Nephron progenitor cell (in vitro differentiated cells): Measurements from ENCODE around the gene ARHGAP23.

ENCODE experiments used
- DNase-seq: peaks from one replicate; pipeline ENCODE4 v3.0.0; 2021
- H3K27ac Mint-ChIP-seq: 2 replicates; pipeline ENCODE4 v1.8.0; 2021; ENCODE audit warnings: mild to moderate bottlenecking, moderate library complexity, mixed read lengths
- H3K27me3 Mint-ChIP-seq: 2 replicates; pipeline ENCODE4 v1.8.0; 2021; ENCODE audit warnings: mild to moderate bottlenecking, low read depth, mixed read lengths; ENCODE audit not compliant: poor library complexity
- H3K36me3 Mint-ChIP-seq: 2 replicates; pipeline ENCODE4 v1.8.0; 2021; ENCODE audit warnings: low read depth, mixed read lengths
- H3K4me1 Mint-ChIP-seq: 2 replicates; pipeline ENCODE4 v1.8.0; 2021; ENCODE audit warnings: mixed read lengths
- H3K4me3 Mint-ChIP-seq: 2 replicates; pipeline ENCODE4 v1.8.0; 2021; ENCODE audit warnings: mild to moderate bottlenecking, moderate library complexity, mixed read lengths
- H3K9me3 Mint-ChIP-seq: 2 replicates; pipeline ENCODE4 v1.8.0; 2021; ENCODE audit warnings: mild to moderate bottlenecking, moderate library complexity, mixed read lengths
- TF ChIP-seq, protein P1 (sequence below): fragments of 200-600 bp; sonication (generic); IDR thresholded peaks from 2 replicates; pipeline ENCODE4 v1.5.0; 2021; ENCODE audit warnings: antibody characterized with exemption

The ARHGAP23 gene

DNA sequence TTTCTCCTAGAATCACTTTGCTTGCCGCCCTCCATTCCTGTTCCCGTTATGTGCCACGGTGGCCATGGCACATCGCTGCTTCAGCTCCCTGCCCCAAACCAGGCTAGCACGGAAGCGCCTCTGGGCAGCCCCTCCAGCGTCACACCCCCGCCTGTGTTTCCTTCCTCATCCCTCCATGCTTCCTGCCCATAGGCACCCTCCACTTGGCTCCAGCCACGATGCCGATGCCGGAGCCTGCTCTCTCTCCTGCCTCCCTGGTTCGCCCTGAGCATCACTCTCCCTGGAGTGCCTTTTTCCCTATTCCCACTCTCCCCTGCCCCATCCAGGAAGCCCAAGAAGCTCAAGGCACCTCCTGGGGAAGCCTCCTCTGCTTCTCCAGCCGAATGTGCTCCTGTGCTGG is 3.2 kb upstream of the ARHGAP23 start:
- Mint-ChIP-seq H3K9me3 (no peaks in the 10 kb centered on the region), H3K36me3 (no peaks in the 10 kb centered on the region), H3K4me1 (peaks cover 59% of the 10 kb centered on the region), H3K27me3 (peaks cover 58% of the 10 kb centered on the region), H3K4me3 (no peak overlapping the region), H3K27ac (no peak overlapping the region)
- TF ChIP-seq, protein P1, sequence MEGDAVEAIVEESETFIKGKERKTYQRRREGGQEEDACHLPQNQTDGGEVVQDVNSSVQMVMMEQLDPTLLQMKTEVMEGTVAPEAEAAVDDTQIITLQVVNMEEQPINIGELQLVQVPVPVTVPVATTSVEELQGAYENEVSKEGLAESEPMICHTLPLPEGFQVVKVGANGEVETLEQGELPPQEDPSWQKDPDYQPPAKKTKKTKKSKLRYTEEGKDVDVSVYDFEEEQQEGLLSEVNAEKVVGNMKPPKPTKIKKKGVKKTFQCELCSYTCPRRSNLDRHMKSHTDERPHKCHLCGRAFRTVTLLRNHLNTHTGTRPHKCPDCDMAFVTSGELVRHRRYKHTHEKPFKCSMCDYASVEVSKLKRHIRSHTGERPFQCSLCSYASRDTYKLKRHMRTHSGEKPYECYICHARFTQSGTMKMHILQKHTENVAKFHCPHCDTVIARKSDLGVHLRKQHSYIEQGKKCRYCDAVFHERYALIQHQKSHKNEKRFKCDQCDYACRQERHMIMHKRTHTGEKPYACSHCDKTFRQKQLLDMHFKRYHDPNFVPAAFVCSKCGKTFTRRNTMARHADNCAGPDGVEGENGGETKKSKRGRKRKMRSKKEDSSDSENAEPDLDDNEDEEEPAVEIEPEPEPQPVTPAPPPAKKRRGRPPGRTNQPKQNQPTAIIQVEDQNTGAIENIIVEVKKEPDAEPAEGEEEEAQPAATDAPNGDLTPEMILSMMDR, result no peak
- DNase-seq, result no peak

DNA sequence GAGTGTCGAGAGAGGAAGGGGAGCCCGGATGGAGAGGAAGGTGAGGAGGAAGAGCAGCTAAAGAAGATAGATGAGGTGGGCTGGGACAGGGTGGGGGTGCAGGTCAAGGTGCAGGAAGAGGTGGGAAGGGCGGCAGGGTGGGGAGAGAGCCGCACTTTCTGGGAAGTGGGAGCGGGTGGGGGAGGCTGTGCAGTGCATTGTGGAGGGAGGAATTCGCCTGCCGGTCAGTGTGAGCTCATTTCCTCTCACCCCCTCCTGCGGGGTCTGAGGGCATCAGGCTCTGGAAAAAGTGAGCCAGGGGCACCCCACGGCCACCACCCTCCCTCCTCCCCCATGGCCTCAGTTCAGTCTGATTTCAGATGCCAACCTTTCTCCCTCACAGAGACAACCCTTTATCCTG is 2.5 kb upstream of the ARHGAP23 start:
- no peaks in the 10 kb centered on the region for H3K9me3 Mint-ChIP-seq
- H3K4me3 Mint-ChIP-seq, result no peak overlapping the region
- H3K36me3 Mint-ChIP-seq, result no peaks in the 10 kb centered on the region
- H3K4me1 Mint-ChIP-seq, result peaks cover 62% of the 10 kb centered on the region
- H3K27ac Mint-ChIP-seq, result no peak overlapping the region
- H3K27me3 Mint-ChIP-seq, result peaks cover 51% of the 10 kb centered on the region
- TF ChIP-seq, protein P1, result no peak
- no peak for DNase-seq

DNA sequence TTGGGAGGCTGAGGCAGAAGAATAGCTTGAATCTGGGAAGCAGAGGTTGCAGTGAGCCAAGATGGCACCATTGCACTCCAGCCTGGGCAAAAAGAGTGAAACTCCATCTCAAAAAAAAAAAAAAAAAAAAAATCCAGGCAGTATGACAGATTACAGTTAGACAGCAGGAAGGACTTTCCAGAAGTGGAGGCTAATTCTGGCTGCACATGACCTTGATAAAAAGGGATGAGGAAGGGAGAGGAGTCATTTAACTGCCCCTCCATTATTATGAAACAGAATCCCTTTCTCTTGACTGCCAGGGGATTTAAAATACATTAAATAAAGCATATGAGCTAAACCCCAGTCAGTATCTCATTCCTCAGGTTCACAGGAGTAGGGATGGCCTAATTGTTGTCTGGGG is 1.8 kb upstream of the ARHGAP23 start:
- Mint-ChIP-seq H3K4me3 (no peak overlapping the region), H3K4me1 (peaks cover 58% of the 10 kb centered on the region), H3K27ac (no peak overlapping the region), H3K9me3 (no peaks in the 10 kb centered on the region), H3K36me3 (no peaks in the 10 kb centered on the region), H3K27me3 (peaks cover 44% of the 10 kb centered on the region)
- no peak for DNase-seq
- TF ChIP-seq, protein P1, result no peak

DNA sequence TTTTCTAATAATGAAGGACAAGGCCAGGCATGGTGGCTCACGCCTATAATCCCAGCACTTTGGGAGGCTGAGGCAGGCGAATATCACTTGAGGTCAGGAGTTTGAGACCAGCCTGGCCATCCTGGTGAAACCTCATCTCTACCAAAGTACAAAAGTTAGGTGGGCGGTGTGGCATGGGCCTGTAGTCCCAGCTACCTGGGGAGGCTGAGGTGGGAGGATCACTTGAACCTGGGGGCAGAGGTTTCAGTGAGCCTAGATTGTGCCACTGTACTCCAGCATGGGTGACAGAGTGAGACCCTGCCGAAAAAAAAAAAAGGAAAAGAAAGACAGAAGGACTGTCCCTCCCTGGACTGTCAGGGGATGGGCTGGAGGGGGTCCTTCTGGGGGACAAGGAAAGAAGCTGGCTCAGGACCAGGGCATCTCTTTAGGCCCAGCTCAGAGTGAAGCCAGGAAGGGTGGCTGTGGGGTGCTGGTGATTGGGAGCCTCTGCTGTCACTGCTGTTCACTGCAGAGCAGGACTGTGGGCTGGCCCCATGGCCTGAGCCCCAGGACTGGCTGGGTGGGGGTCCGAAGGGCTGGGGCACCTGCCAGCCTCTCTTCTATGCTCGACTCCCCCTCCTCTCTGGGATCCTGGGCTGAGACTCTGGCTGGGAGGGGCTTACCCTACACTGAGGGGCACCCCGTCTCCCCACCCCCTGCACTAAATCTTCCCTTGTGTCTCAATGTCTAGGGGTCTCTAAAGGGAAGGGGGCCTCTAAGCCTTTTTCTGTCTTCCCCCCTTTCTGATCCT is 909 bp upstream of the ARHGAP23 start:
- Mint-ChIP-seq H3K4me3 (peak overlapping the region; percentile 81), H3K4me1 (peaks cover 49% of the 10 kb centered on the region), H3K36me3 (no peaks in the 10 kb centered on the region), H3K27me3 (peaks cover 35% of the 10 kb centered on the region), H3K9me3 (no peaks in the 10 kb centered on the region), H3K27ac (no peak overlapping the region)
- no peak for DNase-seq
- TF ChIP-seq, protein P1, result no peak

DNA sequence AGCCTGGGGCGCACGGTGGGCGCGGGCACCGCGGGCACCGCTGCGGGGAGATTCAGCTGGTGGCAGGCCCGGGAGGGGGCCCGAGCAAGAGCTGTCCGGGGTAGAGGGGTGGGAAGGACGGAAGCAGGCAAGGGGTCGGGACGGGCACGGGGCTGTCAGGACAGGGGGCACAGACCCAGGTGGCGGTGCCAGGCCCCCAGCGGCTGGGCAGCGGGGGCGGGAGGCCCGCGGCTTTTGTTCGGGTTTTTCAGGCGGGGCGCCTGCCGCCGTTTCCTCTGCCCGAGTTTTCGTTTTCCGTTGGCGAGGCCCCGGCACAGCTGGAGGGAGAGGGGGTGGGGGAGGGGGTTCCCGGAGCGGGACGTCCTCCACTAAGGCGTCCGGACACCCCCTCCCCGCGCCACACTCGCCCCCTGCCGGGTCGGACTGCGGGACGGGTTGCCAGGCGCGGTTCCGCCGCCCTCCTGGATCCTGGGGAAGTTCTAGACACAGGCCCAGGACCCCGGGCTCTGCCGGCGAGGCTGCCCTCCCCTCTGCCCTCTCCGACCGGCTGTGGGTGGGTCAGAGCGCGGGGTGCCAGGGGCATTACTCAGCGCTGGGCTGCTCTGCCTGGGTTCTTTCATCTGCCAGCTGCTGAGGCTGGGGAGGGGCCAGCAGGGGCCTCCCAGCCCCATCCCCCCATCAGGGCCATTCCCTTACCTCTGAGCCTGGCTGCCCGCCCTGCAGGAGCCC is 543 bp downstream of the ARHGAP23 start:
- TF ChIP-seq, protein P1, result no peak
- H3K9me3 Mint-ChIP-seq, result no peaks in the 10 kb centered on the region
- H3K4me1 Mint-ChIP-seq, result peaks cover 54% of the 10 kb centered on the region
- peaks cover 25% of the 10 kb centered on the region for H3K27me3 Mint-ChIP-seq
- peak; percentile 50 for DNase-seq
- peak overlapping the region; percentile 72 for H3K4me3 Mint-ChIP-seq
- no peak overlapping the region for H3K27ac Mint-ChIP-seq
- H3K36me3 Mint-ChIP-seq, result no peaks in the 10 kb centered on the region
